Measurements from ENCODE around the gene AHCYL2. TPM values are rescaled to one million over a fixed set of nuclear protein-coding genes. Genes with fewer than 3 reads are reported as not detected.
A peak's percentile ranks its signal among the peaks of the same experiment; 100 is the strongest.
"Not testable (repeated sequence)": the region's sequence is repeated elsewhere in the genome, so short reads cannot be mapped to it uniquely, and the experiment has no call there.

Gene AHCYL2
- total RNA-seq, 1 donor from 2014 or later, result 10.7 TPM

- no peak overlapping the region for H3K27ac Mint-ChIP-seq
Measured at GRCh38 chr7:129457101-129457500, 232.3 kb downstream of the AHCYL2 start.

GRCh38 chr7:129458171-129458570 is 233.3 kb downstream of the AHCYL2 start:
- intact Hi-C loops (cut with micrococcal nuclease), result no loop called here
- Mint-ChIP-seq H3K4me1 (peaks cover 6% of the 10 kb centered on the region), H3K27ac (no peak overlapping the region)

More at GRCh38 chr7:129457101-129457500, 232.3 kb downstream of the AHCYL2 start:
- DNase-seq, result no peak
- Mint-ChIP-seq H3K4me3 (no peak overlapping the region), H3K9me3 (no peaks in the 10 kb centered on the region), H3K4me1 (peaks cover 4% of the 10 kb centered on the region), H3K36me3 (ENCODE audit: low read depth) (peaks cover 47% of the 10 kb centered on the region), H3K27me3 (no peaks in the 10 kb centered on the region)
- intact Hi-C loops (cut with micrococcal nuclease), result no loop called here

GRCh38 chr7:129461809-129462208 is 237.0 kb downstream of the AHCYL2 start:
- H3K27ac Mint-ChIP-seq, result no peak overlapping the region
- intact Hi-C loops (cut with micrococcal nuclease), result no loop called here
- no peak for DNase-seq
- H3K4me3 Mint-ChIP-seq, result no peak overlapping the region
- H3K4me1 Mint-ChIP-seq, result peaks cover 5% of the 10 kb centered on the region
- no peaks in the 10 kb centered on the region for H3K9me3 Mint-ChIP-seq
- no peaks in the 10 kb centered on the region for H3K27me3 Mint-ChIP-seq
- H3K36me3 Mint-ChIP-seq (ENCODE audit: low read depth), result peaks cover 37% of the 10 kb centered on the region

More at GRCh38 chr7:129458171-129458570, 233.3 kb downstream of the AHCYL2 start:
- no peaks in the 10 kb centered on the region for H3K27me3 Mint-ChIP-seq
- peaks cover 40% of the 10 kb centered on the region for H3K36me3 Mint-ChIP-seq (ENCODE audit: low read depth)
- DNase-seq, result no peak
- no peak overlapping the region for H3K4me3 Mint-ChIP-seq
- H3K9me3 Mint-ChIP-seq, result no peaks in the 10 kb centered on the region

- H3K4me1 Mint-ChIP-seq, result peaks cover 5% of the 10 kb centered on the region
- no peak overlapping the region for H3K4me3 Mint-ChIP-seq
- H3K36me3 Mint-ChIP-seq (ENCODE audit: low read depth), result peaks cover 40% of the 10 kb centered on the region
- intact Hi-C loops (cut with micrococcal nuclease), result no loop called here
- H3K27ac Mint-ChIP-seq, result peak overlapping the region; percentile 52
- no peaks in the 10 kb centered on the region for H3K9me3 Mint-ChIP-seq
- no peaks in the 10 kb centered on the region for H3K27me3 Mint-ChIP-seq
- no peak for DNase-seq
Measured at GRCh38 chr7:129462420-129462819, 237.6 kb downstream of the AHCYL2 start.

GRCh38 chr7:129464194-129464593 is 239.4 kb downstream of the AHCYL2 start:
- Mint-ChIP-seq H3K36me3 (ENCODE audit: low read depth) (peaks cover 45% of the 10 kb centered on the region), H3K9me3 (no peaks in the 10 kb centered on the region), H3K27ac (no peak overlapping the region), H3K4me3 (no peak overlapping the region), H3K27me3 (no peaks in the 10 kb centered on the region), H3K4me1 (peaks cover 5% of the 10 kb centered on the region)
- intact Hi-C loops (cut with micrococcal nuclease), result no loop called here
- no peak for DNase-seq

GRCh38 chr7:129465080-129465479 is 240.2 kb downstream of the AHCYL2 start:
- intact Hi-C loops (cut with micrococcal nuclease), result no loop called here
- Mint-ChIP-seq H3K36me3 (ENCODE audit: low read depth) (peaks cover 53% of the 10 kb centered on the region), H3K9me3 (no peaks in the 10 kb centered on the region), H3K27ac (no peak overlapping the region), H3K4me3 (no peak overlapping the region), H3K4me1 (peaks cover 5% of the 10 kb centered on the region), H3K27me3 (no peaks in the 10 kb centered on the region)
- no peak for DNase-seq

GRCh38 chr7:129466796-129467195 is 242.0 kb downstream of the AHCYL2 start:
- Mint-ChIP-seq H3K9me3 (no peaks in the 10 kb centered on the region), H3K27ac (no peak overlapping the region), H3K36me3 (ENCODE audit: low read depth) (peaks cover 64% of the 10 kb centered on the region), H3K4me1 (peaks cover 16% of the 10 kb centered on the region), H3K4me3 (no peak overlapping the region), H3K27me3 (no peaks in the 10 kb centered on the region)
- intact Hi-C loops (cut with micrococcal nuclease), result no loop called here
- DNase-seq, result no peak

- peaks cover 15% of the 10 kb centered on the region for H3K4me1 Mint-ChIP-seq
- H3K27ac Mint-ChIP-seq, result no peak overlapping the region
- no peaks in the 10 kb centered on the region for H3K27me3 Mint-ChIP-seq
- DNase-seq, result no peak
- no peak overlapping the region for H3K4me3 Mint-ChIP-seq
- intact Hi-C loops (cut with micrococcal nuclease), result no loop called here
- no peaks in the 10 kb centered on the region for H3K9me3 Mint-ChIP-seq
- peaks cover 64% of the 10 kb centered on the region for H3K36me3 Mint-ChIP-seq (ENCODE audit: low read depth)
Measured at GRCh38 chr7:129468087-129468486, 243.3 kb downstream of the AHCYL2 start.

GRCh38 chr7:129468547-129468946 is 243.7 kb downstream of the AHCYL2 start:
- no peaks in the 10 kb centered on the region for H3K27me3 Mint-ChIP-seq
- intact Hi-C loops (cut with micrococcal nuclease), result no loop called here
- DNase-seq, result no peak

GRCh38 chr7:129469930-129470329 is 245.1 kb downstream of the AHCYL2 start:
- Mint-ChIP-seq H3K27me3 (no peaks in the 10 kb centered on the region), H3K27ac (peak overlapping the region; percentile 20), H3K36me3 (ENCODE audit: low read depth) (peaks cover 57% of the 10 kb centered on the region), H3K9me3 (no peaks in the 10 kb centered on the region), H3K4me3 (no peak overlapping the region), H3K4me1 (peaks cover 14% of the 10 kb centered on the region)
- intact Hi-C loops (cut with micrococcal nuclease), result loop anchor here (10.0 kb wide), 1 partner anchor 355 kb away; no protein-coding TSS in a partner anchor
- DNase-seq, result no peak

More at GRCh38 chr7:129468547-129468946, 243.7 kb downstream of the AHCYL2 start:
- Mint-ChIP-seq H3K36me3 (ENCODE audit: low read depth) (peaks cover 62% of the 10 kb centered on the region), H3K4me1 (peaks cover 14% of the 10 kb centered on the region), H3K27ac (no peak overlapping the region), H3K9me3 (no peaks in the 10 kb centered on the region), H3K4me3 (no peak overlapping the region)

GRCh38 chr7:129470411-129470810 is 245.6 kb downstream of the AHCYL2 start:
- H3K36me3 Mint-ChIP-seq (ENCODE audit: low read depth), result peaks cover 55% of the 10 kb centered on the region

GRCh38 chr7:129471402-129471827 is 246.6 kb downstream of the AHCYL2 start:
- intact Hi-C loops (cut with micrococcal nuclease), result loop anchor here (10.0 kb wide), 1 partner anchor 353 kb away; no protein-coding TSS in a partner anchor

More at GRCh38 chr7:129470411-129470810, 245.6 kb downstream of the AHCYL2 start:
- no peak overlapping the region for H3K4me3 Mint-ChIP-seq
- no peaks in the 10 kb centered on the region for H3K27me3 Mint-ChIP-seq
- peaks cover 11% of the 10 kb centered on the region for H3K4me1 Mint-ChIP-seq
- no peak for DNase-seq
- intact Hi-C loops (cut with micrococcal nuclease), result loop anchor here (10.0 kb wide), 1 partner anchor 354 kb away; no protein-coding TSS in a partner anchor
- peak overlapping the region; percentile 75 for H3K27ac Mint-ChIP-seq
- no peaks in the 10 kb centered on the region for H3K9me3 Mint-ChIP-seq

GRCh38 chr7:129475931-129476330 is 251.1 kb downstream of the AHCYL2 start:
- H3K27me3 Mint-ChIP-seq, H3K4me1 Mint-ChIP-seq, H3K9me3 Mint-ChIP-seq, H3K4me3 Mint-ChIP-seq, H3K27ac Mint-ChIP-seq, DNase-seq: not testable (repeated sequence)
- H3K36me3 Mint-ChIP-seq (ENCODE audit: low read depth), result peaks cover 45% of the 10 kb centered on the region
- intact Hi-C loops (cut with micrococcal nuclease), result loop anchor here (10.0 kb wide), 1 partner anchor 349 kb away; no protein-coding TSS in a partner anchor

More at GRCh38 chr7:129471402-129471827, 246.6 kb downstream of the AHCYL2 start:
- DNase-seq, result no peak
- Mint-ChIP-seq H3K9me3 (no peaks in the 10 kb centered on the region), H3K27me3 (no peaks in the 10 kb centered on the region), H3K36me3 (ENCODE audit: low read depth) (peaks cover 48% of the 10 kb centered on the region), H3K4me3 (no peak overlapping the region), H3K27ac (peak overlapping the region; percentile 64), H3K4me1 (peaks cover 11% of the 10 kb centered on the region)

- H3K4me1 Mint-ChIP-seq, H3K27ac Mint-ChIP-seq, H3K27me3 Mint-ChIP-seq, H3K9me3 Mint-ChIP-seq, H3K4me3 Mint-ChIP-seq, DNase-seq: not testable (repeated sequence)
- peaks cover 43% of the 10 kb centered on the region for H3K36me3 Mint-ChIP-seq (ENCODE audit: low read depth)
- intact Hi-C loops (cut with micrococcal nuclease), result loop anchor here (10.0 kb wide), 1 partner anchor 348 kb away; no protein-coding TSS in a partner anchor
Measured at GRCh38 chr7:129476398-129476797, 251.6 kb downstream of the AHCYL2 start.

All from activated CD4-positive, alpha-beta T cell treated with anti-CD3 and anti-CD28 coated beads, Interleukin-2, amount 10 ng/mL, durations not matched to agents 24 days and 14 days (primary cell).